ENCODE measurements around the gene NBEAL1.

Gene NBEAL1

DNA sequence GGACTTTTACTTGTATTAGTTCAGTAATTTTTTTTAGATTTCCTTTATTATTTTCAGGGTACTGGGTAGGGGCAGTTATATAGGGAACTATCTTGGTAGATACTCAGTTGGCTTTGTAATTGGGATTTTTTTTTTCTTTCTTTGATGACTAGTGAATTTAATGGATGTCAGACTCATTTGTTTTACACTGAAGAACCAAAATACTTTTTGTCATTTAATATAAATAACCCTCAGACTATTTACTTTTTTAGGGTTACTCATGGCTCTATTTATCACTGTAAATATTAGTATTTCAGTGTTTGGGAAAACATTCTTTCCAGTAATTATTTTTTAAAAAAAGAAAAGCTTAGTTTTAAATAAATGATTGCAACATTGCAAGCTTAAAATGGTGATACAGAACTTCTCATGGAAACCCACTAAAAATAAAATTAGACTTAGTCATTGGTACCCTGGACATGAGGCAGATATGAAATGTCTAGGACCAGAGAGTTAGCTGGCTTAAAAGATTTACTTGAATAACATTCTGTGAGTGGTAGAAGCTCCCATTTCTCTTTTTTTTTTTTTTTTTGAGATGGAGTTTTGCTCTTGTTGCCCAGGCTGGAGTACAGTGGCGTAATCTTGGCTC is 149.7 kb downstream of the NBEAL1 start:
- H3K9me3 ChIP-seq (ENCODE audit: insufficient read depth, low read length), result no peaks in the 10 kb centered on the region
- H3K27me3 ChIP-seq (ENCODE audit: low read depth, low read length), result no peaks in the 10 kb centered on the region
- no peaks in the 10 kb centered on the region for H3K4me1 ChIP-seq (ENCODE audit: low read length)
- no peak for TF ChIP-seq EZH2phosphoT487 (IDR thresholded peaks at IDR 0.05; ENCODE audit: low read depth)
- TF ChIP-seq, protein P1, sequence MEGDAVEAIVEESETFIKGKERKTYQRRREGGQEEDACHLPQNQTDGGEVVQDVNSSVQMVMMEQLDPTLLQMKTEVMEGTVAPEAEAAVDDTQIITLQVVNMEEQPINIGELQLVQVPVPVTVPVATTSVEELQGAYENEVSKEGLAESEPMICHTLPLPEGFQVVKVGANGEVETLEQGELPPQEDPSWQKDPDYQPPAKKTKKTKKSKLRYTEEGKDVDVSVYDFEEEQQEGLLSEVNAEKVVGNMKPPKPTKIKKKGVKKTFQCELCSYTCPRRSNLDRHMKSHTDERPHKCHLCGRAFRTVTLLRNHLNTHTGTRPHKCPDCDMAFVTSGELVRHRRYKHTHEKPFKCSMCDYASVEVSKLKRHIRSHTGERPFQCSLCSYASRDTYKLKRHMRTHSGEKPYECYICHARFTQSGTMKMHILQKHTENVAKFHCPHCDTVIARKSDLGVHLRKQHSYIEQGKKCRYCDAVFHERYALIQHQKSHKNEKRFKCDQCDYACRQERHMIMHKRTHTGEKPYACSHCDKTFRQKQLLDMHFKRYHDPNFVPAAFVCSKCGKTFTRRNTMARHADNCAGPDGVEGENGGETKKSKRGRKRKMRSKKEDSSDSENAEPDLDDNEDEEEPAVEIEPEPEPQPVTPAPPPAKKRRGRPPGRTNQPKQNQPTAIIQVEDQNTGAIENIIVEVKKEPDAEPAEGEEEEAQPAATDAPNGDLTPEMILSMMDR (IDR thresholded peaks at IDR 0.05; ENCODE audit: low read depth, low read length), result no peak
- H3K9ac ChIP-seq (ENCODE audit: low read length), result no peak overlapping the region
- H3K4me2 ChIP-seq (ENCODE audit: low read length), result no peak overlapping the region
- no peak overlapping the region for H3K4me3 ChIP-seq (ENCODE audit: low read length)
- H2AFZ ChIP-seq (ENCODE audit: low read depth, low read length), result no peak overlapping the region
- no peak overlapping the region for H3K27ac ChIP-seq (ENCODE audit: low read length)
- H4K20me1 ChIP-seq (ENCODE audit: insufficient read depth, low read length), result no peaks in the 10 kb centered on the region
- H3K79me2 ChIP-seq (ENCODE audit: low read length), result no peaks in the 10 kb centered on the region
- H3K36me3 ChIP-seq (replicated peaks; ENCODE audit: low read depth, low read length), result no peaks in the 10 kb centered on the region

DNA sequence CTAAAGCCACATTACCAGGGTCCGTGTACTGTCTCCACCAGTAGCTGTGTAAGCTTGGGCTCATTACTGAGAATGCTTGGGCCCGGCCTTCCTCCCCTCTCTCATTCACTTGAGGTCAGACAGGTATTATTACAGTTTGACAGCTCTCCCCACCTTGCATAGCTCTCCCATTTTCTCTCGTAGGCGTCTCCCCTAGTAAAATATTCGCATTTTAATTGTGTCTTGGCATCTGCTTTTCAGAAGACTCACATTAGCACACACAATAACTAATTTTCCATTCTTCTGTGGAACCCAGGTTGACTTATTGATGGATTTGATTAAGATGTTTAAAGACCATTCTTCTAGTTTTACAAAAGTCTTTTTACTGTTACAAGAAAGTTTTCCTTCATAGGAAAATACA is 153.1 kb downstream of the NBEAL1 start:
- Histone ChIP-seq H3K79me2 (ENCODE audit: low read length) (no peaks in the 10 kb centered on the region), H3K27me3 (ENCODE audit: low read depth, low read length) (no peaks in the 10 kb centered on the region), H3K9ac (ENCODE audit: low read length) (no peak overlapping the region), H3K36me3 (replicated peaks; ENCODE audit: low read depth, low read length) (no peaks in the 10 kb centered on the region), H3K4me3 (ENCODE audit: low read length) (no peak overlapping the region), H4K20me1 (ENCODE audit: insufficient read depth, low read length) (no peaks in the 10 kb centered on the region), H3K27ac (ENCODE audit: low read length) (no peak overlapping the region), H3K4me1 (ENCODE audit: low read length) (no peaks in the 10 kb centered on the region), H3K4me2 (ENCODE audit: low read length) (no peak overlapping the region), H2AFZ (ENCODE audit: low read depth, low read length) (no peak overlapping the region), H3K9me3 (ENCODE audit: insufficient read depth, low read length) (no peaks in the 10 kb centered on the region)
- TF ChIP-seq EZH2phosphoT487 (IDR thresholded peaks at IDR 0.05; ENCODE audit: low read depth), result no peak
- TF ChIP-seq, protein P1 (IDR thresholded peaks at IDR 0.05; ENCODE audit: low read depth, low read length), result no peak

DNA sequence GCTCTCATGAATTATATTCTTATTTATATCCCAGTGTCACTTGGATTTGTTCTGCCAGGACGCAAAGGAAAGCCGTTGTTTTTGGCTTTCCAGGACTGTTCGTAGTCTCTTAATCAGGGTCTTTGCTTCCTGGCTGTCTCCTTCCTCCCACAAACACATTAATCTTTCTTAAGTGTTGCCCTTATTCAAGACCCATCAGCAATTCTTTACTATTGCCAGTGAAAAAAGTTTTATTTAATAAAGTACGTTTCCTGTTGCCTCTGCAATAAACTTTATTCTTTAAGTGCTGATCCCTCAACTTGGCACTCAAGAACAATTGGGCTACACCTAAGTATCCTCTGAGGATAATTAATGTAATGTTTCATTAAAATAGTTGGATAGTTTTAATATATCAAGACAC is 155.8 kb downstream of the NBEAL1 start:
- no peaks in the 10 kb centered on the region for H3K36me3 ChIP-seq (replicated peaks; ENCODE audit: low read depth, low read length)
- H3K4me3 ChIP-seq (ENCODE audit: low read length), result no peak overlapping the region
- H2AFZ ChIP-seq (ENCODE audit: low read depth, low read length), result no peak overlapping the region
- no peak overlapping the region for H3K9ac ChIP-seq (ENCODE audit: low read length)
- H3K4me1 ChIP-seq (ENCODE audit: low read length), result no peaks in the 10 kb centered on the region
- no peaks in the 10 kb centered on the region for H4K20me1 ChIP-seq (ENCODE audit: insufficient read depth, low read length)
- H3K4me2 ChIP-seq (ENCODE audit: low read length), result no peak overlapping the region
- TF ChIP-seq, protein P1 (IDR thresholded peaks at IDR 0.05; ENCODE audit: low read depth, low read length), result no peak
- TF ChIP-seq EZH2phosphoT487 (IDR thresholded peaks at IDR 0.05; ENCODE audit: low read depth), result no peak
- H3K9me3 ChIP-seq (ENCODE audit: insufficient read depth, low read length), result no peaks in the 10 kb centered on the region
- H3K27ac ChIP-seq (ENCODE audit: low read length), result no peak overlapping the region
- no peaks in the 10 kb centered on the region for H3K27me3 ChIP-seq (ENCODE audit: low read depth, low read length)
- H3K79me2 ChIP-seq (ENCODE audit: low read length), result no peaks in the 10 kb centered on the region

DNA sequence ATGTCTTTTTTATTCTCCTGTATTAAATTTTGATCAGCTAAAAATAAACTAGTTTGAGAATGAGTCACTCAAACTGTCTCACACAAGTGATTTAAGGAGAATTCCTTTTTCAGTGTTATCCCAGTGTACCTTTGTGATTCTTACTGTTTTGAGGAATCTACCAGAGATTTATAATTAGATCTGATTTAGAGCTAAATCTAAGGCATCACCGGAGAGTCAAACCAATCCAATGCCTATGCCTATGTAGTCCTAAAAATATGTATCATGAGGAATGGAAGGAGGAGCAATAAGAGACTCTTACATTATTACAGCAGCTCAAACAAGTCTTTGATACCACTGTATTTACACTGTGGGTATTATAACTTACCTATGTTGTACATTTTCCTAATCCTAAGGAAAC is 160.7 kb downstream of the NBEAL1 start:
- no peak overlapping the region for H3K4me2 ChIP-seq (ENCODE audit: low read length)
- TF ChIP-seq EZH2phosphoT487 (IDR thresholded peaks at IDR 0.05; ENCODE audit: low read depth), result no peak
- TF ChIP-seq, protein P1 (IDR thresholded peaks at IDR 0.05; ENCODE audit: low read depth, low read length), result no peak
- no peaks in the 10 kb centered on the region for H3K79me2 ChIP-seq (ENCODE audit: low read length)

More for the DNA sequence above, 160.7 kb downstream of the NBEAL1 start:
- Histone ChIP-seq H3K9me3 (ENCODE audit: insufficient read depth, low read length) (no peaks in the 10 kb centered on the region), H4K20me1 (ENCODE audit: insufficient read depth, low read length) (no peaks in the 10 kb centered on the region), H3K27ac (ENCODE audit: low read length) (no peak overlapping the region), H3K9ac (ENCODE audit: low read length) (no peak overlapping the region), H3K4me3 (ENCODE audit: low read length) (no peak overlapping the region), H3K4me1 (ENCODE audit: low read length) (no peaks in the 10 kb centered on the region), H3K27me3 (ENCODE audit: low read depth, low read length) (no peaks in the 10 kb centered on the region), H3K36me3 (replicated peaks; ENCODE audit: low read depth, low read length) (no peaks in the 10 kb centered on the region), H2AFZ (ENCODE audit: low read depth, low read length) (no peak overlapping the region)
